ENCODE measurements around the gene SIDT1. TPM values are rescaled to one million over a fixed set of nuclear protein-coding genes. Genes with fewer than 3 reads are reported as not detected.

SIDT1 gene
- total RNA-seq, 1 donor from 2014 or later: 0.69 TPM

GRCh38 chr3:113499081-113499480, 33.3 kb upstream of the SIDT1 start:
- no peaks in the 10 kb centered on the region for H3K27me3 ChIP-seq (ENCODE audit: low read depth)
- H3K4me1 ChIP-seq: no peaks in the 10 kb centered on the region
- no peak for DNase-seq
- H3K36me3 ChIP-seq: peaks cover 20% of the 10 kb centered on the region
- no peaks in the 10 kb centered on the region for H3K9me3 ChIP-seq (replicated peaks)
- no peak overlapping the region for H3K27ac ChIP-seq (replicated peaks)
- TF ChIP-seq, protein P1, sequence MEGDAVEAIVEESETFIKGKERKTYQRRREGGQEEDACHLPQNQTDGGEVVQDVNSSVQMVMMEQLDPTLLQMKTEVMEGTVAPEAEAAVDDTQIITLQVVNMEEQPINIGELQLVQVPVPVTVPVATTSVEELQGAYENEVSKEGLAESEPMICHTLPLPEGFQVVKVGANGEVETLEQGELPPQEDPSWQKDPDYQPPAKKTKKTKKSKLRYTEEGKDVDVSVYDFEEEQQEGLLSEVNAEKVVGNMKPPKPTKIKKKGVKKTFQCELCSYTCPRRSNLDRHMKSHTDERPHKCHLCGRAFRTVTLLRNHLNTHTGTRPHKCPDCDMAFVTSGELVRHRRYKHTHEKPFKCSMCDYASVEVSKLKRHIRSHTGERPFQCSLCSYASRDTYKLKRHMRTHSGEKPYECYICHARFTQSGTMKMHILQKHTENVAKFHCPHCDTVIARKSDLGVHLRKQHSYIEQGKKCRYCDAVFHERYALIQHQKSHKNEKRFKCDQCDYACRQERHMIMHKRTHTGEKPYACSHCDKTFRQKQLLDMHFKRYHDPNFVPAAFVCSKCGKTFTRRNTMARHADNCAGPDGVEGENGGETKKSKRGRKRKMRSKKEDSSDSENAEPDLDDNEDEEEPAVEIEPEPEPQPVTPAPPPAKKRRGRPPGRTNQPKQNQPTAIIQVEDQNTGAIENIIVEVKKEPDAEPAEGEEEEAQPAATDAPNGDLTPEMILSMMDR (IDR thresholded peaks at IDR 0.05; ENCODE audit: borderline replicate concordance): no peak
- intact Hi-C loops (cut with micrococcal nuclease): loop anchor here (5.0 kb wide), 1 partner anchor 78 kb away; no protein-coding TSS in a partner anchor
- no peak overlapping the region for H3K4me3 ChIP-seq

GRCh38 chr3:113501597-113501996, 30.8 kb upstream of the SIDT1 start:
- Histone ChIP-seq H3K9me3 (replicated peaks) (no peaks in the 10 kb centered on the region), H3K27ac (replicated peaks) (no peak overlapping the region), H3K36me3 (peaks cover 31% of the 10 kb centered on the region), H3K4me1 (no peaks in the 10 kb centered on the region), H3K27me3 (ENCODE audit: low read depth) (no peaks in the 10 kb centered on the region), H3K4me3 (no peak overlapping the region)
- intact Hi-C loops (cut with micrococcal nuclease): no loop called here
- no peak for DNase-seq
- TF ChIP-seq, protein P1 (IDR thresholded peaks at IDR 0.05; ENCODE audit: borderline replicate concordance): no peak

DNA sequence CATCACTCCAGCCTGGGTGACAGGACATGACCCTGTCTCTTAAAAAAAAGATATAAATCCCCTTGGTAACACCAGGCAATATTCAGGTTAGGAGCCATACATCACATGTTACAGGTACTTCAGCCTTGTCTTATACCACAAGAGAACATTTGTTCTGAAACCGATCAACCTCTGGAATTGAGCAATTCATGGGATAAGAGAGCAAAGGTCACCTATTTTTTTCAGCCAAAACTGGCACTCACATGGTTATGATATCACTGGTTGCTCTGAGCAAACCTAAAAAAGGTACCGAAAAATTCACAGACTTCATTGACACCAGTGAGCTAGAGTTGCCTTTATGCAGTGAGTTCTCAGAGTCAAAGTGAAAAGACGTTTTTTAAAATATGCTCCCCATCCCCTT, 26.5 kb upstream of the SIDT1 start:
- Histone ChIP-seq H3K36me3 (peaks cover 17% of the 10 kb centered on the region), H3K4me3 (no peak overlapping the region), H3K27ac (replicated peaks) (no peak overlapping the region), H3K27me3 (ENCODE audit: low read depth) (no peaks in the 10 kb centered on the region), H3K9me3 (replicated peaks) (no peaks in the 10 kb centered on the region), H3K4me1 (no peaks in the 10 kb centered on the region)
- intact Hi-C loops (cut with micrococcal nuclease): no loop called here
- TF ChIP-seq, protein P1 (IDR thresholded peaks at IDR 0.05; ENCODE audit: borderline replicate concordance): no peak
- DNase-seq: no peak

- Histone ChIP-seq H3K4me1 (no peaks in the 10 kb centered on the region), H3K27ac (replicated peaks) (no peak overlapping the region), H3K36me3 (peaks cover 10% of the 10 kb centered on the region), H3K4me3 (no peak overlapping the region), H3K27me3 (ENCODE audit: low read depth) (no peaks in the 10 kb centered on the region), H3K9me3 (replicated peaks) (no peaks in the 10 kb centered on the region)
- TF ChIP-seq, protein P1 (IDR thresholded peaks at IDR 0.05; ENCODE audit: borderline replicate concordance): no peak
- DNase-seq: no peak
- intact Hi-C loops (cut with micrococcal nuclease): no loop called here
These were observed 24.8 kb upstream of the SIDT1 start for GRCh38 chr3:113507501-113508067.

DNA sequence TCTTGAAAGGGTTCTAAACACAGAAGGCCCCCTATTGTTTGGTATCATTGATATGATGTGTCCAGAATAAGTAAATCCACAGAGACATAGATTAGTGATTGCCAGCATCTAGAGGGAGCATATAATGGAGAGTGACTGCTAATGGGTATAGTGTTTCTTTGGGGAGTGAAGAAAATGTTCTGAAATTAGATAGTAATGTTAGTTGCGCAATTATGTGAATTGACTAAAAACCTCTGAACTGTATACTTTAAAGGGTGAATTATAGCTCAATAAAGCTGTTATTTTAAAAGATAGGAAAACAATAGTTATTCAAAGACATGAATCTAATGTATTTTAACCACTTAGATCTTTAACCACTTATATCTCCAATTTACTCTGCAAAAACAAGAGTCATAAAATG, 23.4 kb upstream of the SIDT1 start:
- no peak for DNase-seq
- intact Hi-C loops (cut with micrococcal nuclease): no loop called here
- no peak overlapping the region for H3K4me3 ChIP-seq

More for the DNA sequence above, 23.4 kb upstream of the SIDT1 start:
- TF ChIP-seq, protein P1 (IDR thresholded peaks at IDR 0.05; ENCODE audit: borderline replicate concordance): no peak
- Histone ChIP-seq H3K27ac (replicated peaks) (no peak overlapping the region), H3K36me3 (peaks cover 10% of the 10 kb centered on the region), H3K4me1 (peaks cover 5% of the 10 kb centered on the region), H3K27me3 (ENCODE audit: low read depth) (no peaks in the 10 kb centered on the region), H3K9me3 (replicated peaks) (no peaks in the 10 kb centered on the region)
